Measurements from ENCODE around the gene SP7. TPM values are rescaled to one million over a fixed set of nuclear protein-coding genes. Genes with fewer than 3 reads are reported as not detected.
A peak's percentile ranks its signal among the peaks of the same experiment; 100 is the strongest.

The SP7 gene
- total and polyA plus RNA-seq, 9 of the 15 experiments (the other 6 are each of a cell fraction or from before 2014, with no cell fraction given), result 0.04 TPM; not detected in 8

DNA sequence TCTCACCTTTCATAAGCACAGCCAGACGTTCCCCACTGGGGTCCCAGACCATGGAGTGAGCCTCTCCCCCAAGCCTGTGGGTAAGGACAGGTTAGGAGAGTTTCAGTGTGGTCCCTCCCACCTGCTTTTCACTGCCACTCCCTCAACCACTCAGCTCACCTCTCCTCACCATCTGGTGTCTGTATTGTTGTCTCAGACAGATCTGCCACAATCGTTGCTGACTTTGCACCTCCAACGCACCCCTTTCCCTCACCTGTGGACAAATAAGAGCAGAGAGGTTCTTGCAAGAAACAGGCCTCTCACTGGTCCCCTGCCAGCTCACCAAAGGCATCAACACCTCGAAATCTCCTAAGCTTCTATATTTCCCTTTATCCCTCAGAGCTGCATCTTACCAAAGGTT lies 27.9 kb downstream of the SP7 start:
- Histone ChIP-seq H3K9ac (ENCODE audit: insufficient read depth in 1 of 2, low read depth in 2 of 2, low read length in 2 of 2) (peak overlapping the region in 1 of 2 experiments; percentile 74; a peak in 1 of 4 replicates), H3K36me3 (ENCODE audit: control insufficient read depth, insufficient read depth, low read length) (peaks cover 56% of the 10 kb centered on the region), H3K79me2 (ENCODE audit: control insufficient read depth, insufficient read depth, low read length) (no peaks in the 10 kb centered on the region; the same call in 1 of the 3 replicates), H2AFZ (ENCODE audit: low read depth, low read length) (no peak overlapping the region), H3K9me1 (ENCODE audit: control insufficient read depth, insufficient read depth, low read length) (peaks cover 3% of the 10 kb centered on the region), H3K9me3 (replicated peaks; ENCODE audit: control insufficient read depth, insufficient read depth, low read depth, low read length) (no peaks in the 10 kb centered on the region), H3K4me1 (replicated peaks in 1 of 2; ENCODE audit: control insufficient read depth in 2 of 2, insufficient read depth in 2 of 2, low read length in 2 of 2) (peaks cover 14 to 17% of the 10 kb centered on the region in 2 experiments; a peak in 4 of 5 replicates), H3K27me3 (ENCODE audit: control insufficient read depth in 2 of 2, insufficient read depth in 2 of 2, low read length in 2 of 2) (no peaks in the 10 kb centered on the region), H3K4me2 (ENCODE audit: insufficient read depth, low read length) (no peak overlapping the region), H3K27ac (ENCODE audit: extremely low read depth, low read depth, low read length) (peak overlapping the region; percentile 70; the same call in 2 of the 3 replicates), H4K20me1 (replicated peaks; ENCODE audit: control insufficient read depth, insufficient read depth, low read length) (no peaks in the 10 kb centered on the region), H3K4me3 (no peak overlapping the region)
- intact Hi-C loops (cut with micrococcal nuclease) (no loop called here), in situ Hi-C loops (cut with MboI) (no loop called here)
- FAIRE-seq (no peak), ATAC-seq (no peak), DNase-seq (ENCODE audit: extremely low read depth in 1 of 4, low spot score in 3 of 4) (no peak)
- BruUV-seq (replicated peaks), result no TSS peak
- CTCF ChIA-PET (ENCODE audit: low intra/inter-chr PET ratio), result no interaction called here
- WGBS (ENCODE audit: insufficient coverage, low coverage, missing lambda C conversion rate), result 72% methylated on average over 4 of the region's 4 CpGs
- POLR2A ChIA-PET, result interaction anchor here (0.6 to 2.3 kb wide), 6 partner anchors 9 to 90 kb away, joined by 3 to 12 read pairs (median 5); partner anchors contain the start of genes AAAS, MYG1 and PFDN5
- TF ChIP-seq, protein P1, sequence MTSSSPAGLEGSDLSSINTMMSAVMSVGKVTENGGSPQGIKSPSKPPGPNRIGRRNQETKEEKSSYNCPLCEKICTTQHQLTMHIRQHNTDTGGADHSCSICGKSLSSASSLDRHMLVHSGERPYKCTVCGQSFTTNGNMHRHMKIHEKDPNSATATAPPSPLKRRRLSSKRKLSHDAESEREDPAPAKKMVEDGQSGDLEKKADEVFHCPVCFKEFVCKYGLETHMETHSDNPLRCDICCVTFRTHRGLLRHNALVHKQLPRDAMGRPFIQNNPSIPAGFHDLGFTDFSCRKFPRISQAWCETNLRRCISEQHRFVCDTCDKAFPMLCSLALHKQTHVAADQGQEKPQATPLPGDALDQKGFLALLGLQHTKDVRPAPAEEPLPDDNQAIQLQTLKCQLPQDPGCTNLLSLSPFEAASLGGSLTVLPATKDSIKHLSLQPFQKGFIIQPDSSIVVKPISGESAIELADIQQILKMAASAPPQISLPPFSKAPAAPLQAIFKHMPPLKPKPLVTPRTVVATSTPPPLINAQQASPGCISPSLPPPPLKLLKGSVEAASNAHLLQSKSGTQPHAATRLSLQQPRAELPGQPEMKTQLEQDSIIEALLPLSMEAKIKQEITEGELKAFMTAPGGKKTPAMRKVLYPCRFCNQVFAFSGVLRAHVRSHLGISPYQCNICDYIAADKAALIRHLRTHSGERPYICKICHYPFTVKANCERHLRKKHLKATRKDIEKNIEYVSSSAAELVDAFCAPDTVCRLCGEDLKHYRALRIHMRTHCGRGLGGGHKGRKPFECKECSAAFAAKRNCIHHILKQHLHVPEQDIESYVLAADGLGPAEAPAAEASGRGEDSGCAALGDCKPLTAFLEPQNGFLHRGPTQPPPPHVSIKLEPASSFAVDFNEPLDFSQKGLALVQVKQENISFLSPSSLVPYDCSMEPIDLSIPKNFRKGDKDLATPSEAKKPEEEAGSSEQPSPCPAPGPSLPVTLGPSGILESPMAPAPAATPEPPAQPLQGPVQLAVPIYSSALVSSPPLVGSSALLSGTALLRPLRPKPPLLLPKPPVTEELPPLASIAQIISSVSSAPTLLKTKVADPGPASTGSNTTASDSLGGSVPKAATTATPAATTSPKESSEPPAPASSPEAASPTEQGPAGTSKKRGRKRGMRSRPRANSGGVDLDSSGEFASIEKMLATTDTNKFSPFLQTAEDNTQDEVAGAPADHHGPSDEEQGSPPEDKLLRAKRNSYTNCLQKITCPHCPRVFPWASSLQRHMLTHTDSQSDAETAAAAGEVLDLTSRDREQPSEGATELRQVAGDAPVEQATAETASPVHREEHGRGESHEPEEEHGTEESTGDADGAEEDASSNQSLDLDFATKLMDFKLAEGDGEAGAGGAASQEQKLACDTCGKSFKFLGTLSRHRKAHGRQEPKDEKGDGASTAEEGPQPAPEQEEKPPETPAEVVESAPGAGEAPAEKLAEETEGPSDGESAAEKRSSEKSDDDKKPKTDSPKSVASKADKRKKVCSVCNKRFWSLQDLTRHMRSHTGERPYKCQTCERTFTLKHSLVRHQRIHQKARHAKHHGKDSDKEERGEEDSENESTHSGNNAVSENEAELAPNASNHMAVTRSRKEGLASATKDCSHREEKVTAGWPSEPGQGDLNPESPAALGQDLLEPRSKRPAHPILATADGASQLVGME (CRISPR knock-in tag; IDR thresholded peaks at IDR 0.05), result no peak
- no peak for TF ChIP-seq TAF9B (IDR thresholded peaks at IDR 0.05; ENCODE audit: partially characterized antibody)
- TF ChIP-seq NONO (IDR thresholded peaks at IDR 0.05; ENCODE audit: low read depth in 2 of 2, low read length in 1 of 2), result no peak
- no peak for TF ChIP-seq CBX3 (IDR thresholded peaks at IDR 0.05; ENCODE audit: borderline replicate concordance in 1 of 2, low read length in 2 of 2)

All from K562 (cell line).